Fibroblast of mammary gland (primary cell): ENCODE results near the gene JADE3.
A peak's percentile ranks its signal among the peaks of the same experiment; 100 is the strongest.

Experiments used
- DNase-seq: peaks from one replicate; pipeline ENCODE4 v3.0.0-alpha.2; 2010; ENCODE audit warnings: low read depth
- H3K4me3 ChIP-seq: 2 replicates; pipeline ENCODE4 v1.5.1; 2011; ENCODE audit warnings: low read depth, mild to moderate bottlenecking, low read length, moderate library complexity; ENCODE audit not compliant: control insufficient read depth
- TF ChIP-seq, protein P1 (sequence below): conservative IDR thresholded peaks from 2 replicates; pipeline ENCODE4 v1.5.1; 2011; ENCODE audit warnings: low read depth, low read length, inconsistent platforms; ENCODE audit not compliant: control insufficient read depth, insufficient read depth

Gene JADE3

GRCh38 chrX:46989548-46989947, 77.3 kb downstream of the JADE3 start:
- H3K4me3 ChIP-seq = no peak overlapping the region
- TF ChIP-seq, protein P1, sequence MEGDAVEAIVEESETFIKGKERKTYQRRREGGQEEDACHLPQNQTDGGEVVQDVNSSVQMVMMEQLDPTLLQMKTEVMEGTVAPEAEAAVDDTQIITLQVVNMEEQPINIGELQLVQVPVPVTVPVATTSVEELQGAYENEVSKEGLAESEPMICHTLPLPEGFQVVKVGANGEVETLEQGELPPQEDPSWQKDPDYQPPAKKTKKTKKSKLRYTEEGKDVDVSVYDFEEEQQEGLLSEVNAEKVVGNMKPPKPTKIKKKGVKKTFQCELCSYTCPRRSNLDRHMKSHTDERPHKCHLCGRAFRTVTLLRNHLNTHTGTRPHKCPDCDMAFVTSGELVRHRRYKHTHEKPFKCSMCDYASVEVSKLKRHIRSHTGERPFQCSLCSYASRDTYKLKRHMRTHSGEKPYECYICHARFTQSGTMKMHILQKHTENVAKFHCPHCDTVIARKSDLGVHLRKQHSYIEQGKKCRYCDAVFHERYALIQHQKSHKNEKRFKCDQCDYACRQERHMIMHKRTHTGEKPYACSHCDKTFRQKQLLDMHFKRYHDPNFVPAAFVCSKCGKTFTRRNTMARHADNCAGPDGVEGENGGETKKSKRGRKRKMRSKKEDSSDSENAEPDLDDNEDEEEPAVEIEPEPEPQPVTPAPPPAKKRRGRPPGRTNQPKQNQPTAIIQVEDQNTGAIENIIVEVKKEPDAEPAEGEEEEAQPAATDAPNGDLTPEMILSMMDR = no peak
- no peak for DNase-seq

GRCh38 chrX:46991664-46992063, 79.4 kb downstream of the JADE3 start:
- TF ChIP-seq, protein P1 = no peak
- no peak overlapping the region for H3K4me3 ChIP-seq
- no peak for DNase-seq

GRCh38 chrX:46992070-46992469, 79.8 kb downstream of the JADE3 start:
- TF ChIP-seq, protein P1 = no peak
- no peak for DNase-seq

GRCh38 chrX:46994096-46994495, 81.9 kb downstream of the JADE3 start:
- DNase-seq = no peak
- H3K4me3 ChIP-seq = no peak overlapping the region
- TF ChIP-seq, protein P1 = no peak

More at GRCh38 chrX:46992070-46992469, 79.8 kb downstream of the JADE3 start:
- no peak overlapping the region for H3K4me3 ChIP-seq

GRCh38 chrX:47012131-47012530, 99.9 kb downstream of the JADE3 start:
- no peak for DNase-seq
- TF ChIP-seq, protein P1 = no peak
- no peak overlapping the region for H3K4me3 ChIP-seq

GRCh38 chrX:47026198-47026597, 114.0 kb downstream of the JADE3 start:
- TF ChIP-seq, protein P1 = no peak
- DNase-seq = no peak
- no peak overlapping the region for H3K4me3 ChIP-seq

DNA sequence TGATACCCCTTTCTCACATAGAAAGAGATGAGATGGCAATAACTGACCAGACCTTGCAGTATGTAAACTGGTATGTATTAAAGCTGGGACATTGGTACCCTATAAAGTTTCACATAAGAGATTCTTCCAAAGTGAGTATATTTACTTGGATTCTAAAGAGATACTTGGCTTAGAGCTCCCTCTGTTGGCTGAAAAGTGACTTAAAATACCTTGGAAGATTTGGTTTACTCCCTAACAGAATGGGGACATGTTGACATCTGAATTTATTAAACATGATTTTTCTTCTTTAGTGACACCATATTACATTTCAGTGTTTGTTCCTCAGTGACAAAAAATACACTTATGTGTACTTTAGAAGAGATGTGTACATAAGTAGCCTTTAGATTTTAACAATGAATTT, 118.1 kb downstream of the JADE3 start:
- TF ChIP-seq, protein P1 = peak; percentile 71
- H3K4me3 ChIP-seq = no peak overlapping the region
- DNase-seq = peak; percentile 79
